GM18909 (cell line): ENCODE measurements around the gene MGAT4C.

ENCODE experiments used
- ATAC-seq: cut with Tn5 transposase; IDR thresholded peaks from one replicate; pipeline ENCODE4 v1.9.1; 2021; ENCODE audit warnings: mild to moderate bottlenecking; ENCODE audit not compliant: unreplicated experiment, poor library complexity

The MGAT4C gene

GRCh38 chr12:86230516-86231146 lies 25.6 kb downstream of the MGAT4C start:
- ATAC-seq = no peak

GRCh38 chr12:86229772-86230171 lies 26.4 kb downstream of the MGAT4C start:
- no peak for ATAC-seq

- no peak for ATAC-seq
Observed at GRCh38 chr12:86228656-86229055, 27.5 kb downstream of the MGAT4C start.

GRCh38 chr12:86226481-86226880 lies 29.7 kb downstream of the MGAT4C start:
- ATAC-seq = no peak

GRCh38 chr12:86216591-86216990 lies 39.6 kb downstream of the MGAT4C start:
- ATAC-seq = no peak

- no peak for ATAC-seq
Observed at GRCh38 chr12:86213012-86213411, 43.2 kb downstream of the MGAT4C start.

GRCh38 chr12:86198696-86199444 lies 57.3 kb downstream of the MGAT4C start:
- ATAC-seq = no peak

- no peak for ATAC-seq
Observed at GRCh38 chr12:86196465-86196864, 59.7 kb downstream of the MGAT4C start.

- no peak for ATAC-seq
Observed at GRCh38 chr12:86194721-86195120, 61.5 kb downstream of the MGAT4C start.

GRCh38 chr12:86193931-86194330 lies 62.3 kb downstream of the MGAT4C start:
- no peak for ATAC-seq

- no peak for ATAC-seq
Observed at GRCh38 chr12:86188226-86188625, 68.0 kb downstream of the MGAT4C start.

- no peak for ATAC-seq
Observed at GRCh38 chr12:86186449-86186848, 69.7 kb downstream of the MGAT4C start.

- no peak for ATAC-seq
Observed at GRCh38 chr12:86179855-86180254, 76.3 kb downstream of the MGAT4C start.

GRCh38 chr12:86174188-86174587 lies 82.0 kb downstream of the MGAT4C start:
- no peak for ATAC-seq

GRCh38 chr12:86172913-86173443 lies 83.2 kb downstream of the MGAT4C start:
- no peak for ATAC-seq

GRCh38 chr12:86170051-86170450 lies 86.1 kb downstream of the MGAT4C start:
- ATAC-seq = no peak

GRCh38 chr12:86158956-86159355 lies 97.2 kb downstream of the MGAT4C start:
- no peak for ATAC-seq

- no peak for ATAC-seq
Observed at GRCh38 chr12:86154620-86155019, 101.6 kb downstream of the MGAT4C start.

GRCh38 chr12:86148612-86149011 lies 107.6 kb downstream of the MGAT4C start:
- ATAC-seq = no peak

GRCh38 chr12:86148071-86148470 lies 108.1 kb downstream of the MGAT4C start:
- ATAC-seq = no peak

- no peak for ATAC-seq
Observed at GRCh38 chr12:86145156-86145555, 111.0 kb downstream of the MGAT4C start.

- no peak for ATAC-seq
Observed at GRCh38 chr12:86143162-86143561, 113.0 kb downstream of the MGAT4C start.
